GM12878 (cell line): Measurements from ENCODE around the gene HDAC7. TPM values are rescaled to one million over a fixed set of nuclear protein-coding genes. Genes with fewer than 3 reads are reported as not detected.

Source experiments
- ATAC-seq: fragments of 200-7000 bp; cut with Tn5 transposase; 3 replicates; pipeline ENCODE4 v1.9.1; 2020; ENCODE audit warnings: mild to moderate bottlenecking, moderate library complexity
- BruUV-seq: library from RNA; stranded (reverse); fragments of 400-500 nt; replicated peaks from 2 replicates; lab custom pipeline; 2021; lab: Mats Ljungman, UMichigan
- CTCF ChIA-PET: fragments of 300-600 bp; sonication (Branson Sonifier 250); formaldehyde crosslinking; extraction: SDS; loops from one replicate; lab custom pipeline; 2021; ENCODE audit warnings: inconsistent platforms; lab: Yijun Ruan, JAX
- POLR2A ChIA-PET: fragments of 350-600 bp; formaldehyde crosslinking; extraction: SDS; loops from one replicate; lab custom pipeline; 2021; ENCODE audit warnings: inconsistent platforms; lab: Charles Lee
- RAD21 ChIA-PET: fragments of 300-600 bp; sonication (Branson Sonifier 250); formaldehyde crosslinking; loops from one replicate; lab custom pipeline; 2023; ENCODE audit warnings: antibody characterized with exemption; ENCODE audit not compliant: unreplicated experiment; lab: Charles Lee
- SMC1A ChIA-PET: fragments of 300-600 bp; sonication (Branson Sonifier 250); formaldehyde crosslinking; loops from one replicate; lab custom pipeline; 2023; ENCODE audit not compliant: unreplicated experiment, uncharacterized antibody; lab: Charles Lee
- DNase-seq: peaks from one replicate; pipeline ENCODE4 v3.0.0-alpha.2; 2011; ENCODE audit warnings: low read depth, low spot score
- FAIRE-seq: peaks from 3 replicates; lab custom pipeline; 2011; peaks lifted over from hg19 to GRCh38; lab: Jason Lieb, UNC
- H2AFZ ChIP-seq: 2 replicates; pipeline ENCODE4 v1.6.0; 2011; ENCODE audit warnings: low read depth, low read length, control low read depth; ENCODE audit not compliant: control insufficient read depth
- H3K27ac ChIP-seq: 2 replicates; pipeline ENCODE4 v1.5.1; 2011; ENCODE audit warnings: control low read depth; ENCODE audit not compliant: control insufficient read depth, insufficient read depth
- H3K27me3 ChIP-seq, 2 experiments: replicated peaks in 1 of 2; 2 replicates each; pipeline versions ENCODE4 v1.6.0 to v1.6.1; 2011; ENCODE audit warnings: low read length in 1 of 2; ENCODE audit not compliant: control insufficient read depth in 2 of 2, insufficient read depth in 2 of 2
- H3K36me3 ChIP-seq, 2 experiments: 2 replicates each; pipeline ENCODE4 v1.5.1; 2011; ENCODE audit warnings: low read length in 1 of 2; ENCODE audit not compliant: control insufficient read depth in 2 of 2, insufficient read depth in 2 of 2
- H3K4me1 ChIP-seq: 2 replicates; pipeline ENCODE4 v1.6.1; 2011; ENCODE audit warnings: mild to moderate bottlenecking, low read length, moderate library complexity, mixed read lengths; ENCODE audit not compliant: control insufficient read depth, insufficient read depth
- H3K4me2 ChIP-seq: 2 replicates; pipeline ENCODE4 v1.6.0; 2011; ENCODE audit warnings: control low read depth; ENCODE audit not compliant: control insufficient read depth, insufficient read depth
- H3K4me3 ChIP-seq: fragments of 200-600 bp; sonication (generic); 2 replicates; pipeline ENCODE4 v1.5.1; 2016
- H3K79me2 ChIP-seq: 2 replicates; pipeline ENCODE4 v1.6.0; 2011; ENCODE audit warnings: low read length; ENCODE audit not compliant: control insufficient read depth, insufficient read depth
- H3K9ac ChIP-seq: 2 replicates; pipeline ENCODE4 v1.8.0; 2011; ENCODE audit warnings: low read length, control low read depth, mixed read lengths; ENCODE audit not compliant: control insufficient read depth, insufficient read depth
- H3K9me3 ChIP-seq: replicated peaks from 3 replicates; pipeline ENCODE4 v1.5.1; 2011; ENCODE audit warnings: mild to moderate bottlenecking, low read length; ENCODE audit not compliant: control insufficient read depth, insufficient read depth
- H4K20me1 ChIP-seq: 2 replicates; pipeline ENCODE4 v1.6.0; 2011; ENCODE audit not compliant: control insufficient read depth, insufficient read depth
- ASH2L ChIP-seq: fragments of 300-600, 200-600 bp; sonication (generic); IDR thresholded peaks from 2 replicates; pipeline ENCODE4 v1.6.1; 2017; ENCODE audit warnings: low read depth, mild to moderate bottlenecking, borderline replicate concordance
- BRCA1 ChIP-seq: IDR thresholded peaks from 2 replicates; pipeline ENCODE4 v1.6.1; 2011; ENCODE audit warnings: low read depth, low read length, improper control_type of control experiment
- CTCF ChIP-seq, 3 experiments: IDR thresholded peaks in 2 of 3; conservative IDR thresholded peaks in 1 of 3; 2 replicates each; pipeline ENCODE4 v1.5.1; 2011; ENCODE audit warnings: low read depth in 3 of 3, low read length in 3 of 3, mild to moderate bottlenecking in 3 of 3, control low read depth in 2 of 3, moderate library complexity in 2 of 3, inconsistent platforms in 1 of 3, mixed read lengths in 1 of 3; ENCODE audit not compliant: control insufficient read depth in 2 of 3, insufficient read depth in 1 of 3; ENCODE audit errors: extremely low read depth in 1 of 3
- DPF2 ChIP-seq: fragments of 450-650 bp; IDR thresholded peaks from 2 replicates; pipeline ENCODE4 v1.6.1; 2017; ENCODE audit warnings: mild to moderate bottlenecking
- E2F8 ChIP-seq: fragments of 450-650 bp; IDR thresholded peaks from 2 replicates; pipeline ENCODE4 v1.6.1; 2018; ENCODE audit warnings: mild to moderate bottlenecking, low read depth, moderate library complexity; ENCODE audit not compliant: partially characterized antibody
- ETV6 ChIP-seq, 2 experiments: fragments of 450-650 bp in 1 of 2; IDR thresholded peaks in 1 of 2; conservative IDR thresholded peaks in 1 of 2; 2 replicates each; pipeline ENCODE4 v1.6.1; 2014; ENCODE audit warnings: antibody characterized with exemption in 1 of 2, borderline replicate concordance in 1 of 2, low read depth in 1 of 2, mild to moderate bottlenecking in 1 of 2, moderate library complexity in 1 of 2
- HSF1 ChIP-seq: fragments of 150-350 bp; IDR thresholded peaks from 2 replicates; pipeline ENCODE4 v1.6.1; 2014; ENCODE audit warnings: mild to moderate bottlenecking, low read depth, low read length
- KLF5 ChIP-seq: fragments of 450-650 bp; IDR thresholded peaks from 2 replicates; pipeline ENCODE4 v1.6.1; 2014; ENCODE audit warnings: mild to moderate bottlenecking; ENCODE audit not compliant: partially characterized antibody
- MEF2A ChIP-seq: IDR thresholded peaks from 2 replicates; pipeline ENCODE4 v1.6.1; 2011; ENCODE audit warnings: low read depth, mild to moderate bottlenecking, low read length, moderate library complexity; ENCODE audit not compliant: insufficient read depth
- PAX5 ChIP-seq: IDR thresholded peaks from 2 replicates; pipeline ENCODE4 v1.6.1; 2011; ENCODE audit warnings: low read depth, low read length, borderline replicate concordance
- RAD21 ChIP-seq: IDR thresholded peaks from 2 replicates; pipeline ENCODE4 v1.6.1; 2011; ENCODE audit warnings: mild to moderate bottlenecking, low read depth, low read length, moderate library complexity; ENCODE audit not compliant: insufficient read depth
- RCOR1 ChIP-seq: conservative IDR thresholded peaks from 2 replicates; pipeline ENCODE4 v1.6.1; 2012; ENCODE audit warnings: low read depth, low read length, improper control_type of control experiment
- SMAD1 ChIP-seq: fragments of 450-650 bp; IDR thresholded peaks from 2 replicates; pipeline ENCODE4 v1.6.1; 2018; ENCODE audit warnings: mild to moderate bottlenecking, low read depth; ENCODE audit not compliant: partially characterized antibody
- SMC3 ChIP-seq: IDR thresholded peaks from 2 replicates; pipeline ENCODE4 v1.6.1; 2011; ENCODE audit warnings: low read length, improper control_type of control experiment, borderline replicate concordance
- SUPT20H ChIP-seq: IDR thresholded peaks from 2 replicates; pipeline ENCODE4 v1.6.1; 2011; ENCODE audit warnings: low read depth, mild to moderate bottlenecking, low read length, moderate library complexity, borderline replicate concordance; ENCODE audit not compliant: control insufficient read depth
- YY1 ChIP-seq: IDR thresholded peaks from 2 replicates; pipeline ENCODE4 v1.6.1; 2011; ENCODE audit warnings: low read depth, mild to moderate bottlenecking, low read length
- ZNF384 ChIP-seq: IDR thresholded peaks from 2 replicates; pipeline ENCODE4 v1.6.1; 2012; ENCODE audit warnings: low read depth, mild to moderate bottlenecking, low read length, improper control_type of control experiment, borderline replicate concordance
- WGBS: methylation state at CpG from one replicate; pipeline ENCODE4 v1.1.6; 2016; ENCODE audit warnings: low lambda C conversion rate; ENCODE audit not compliant: insufficient replicate concordance, insufficient coverage; ENCODE audit errors: missing lambda C conversion rate; 5-methylcytosine and 5-hydroxymethylcytosine counted together
- in situ Hi-C: fragments of 300-500 bp; cut with MboI; formaldehyde crosslinking; loops from 9 replicates; pipeline ENCODE4 v1.14.3; 2018; ENCODE audit warnings: mixed read lengths
- intact Hi-C: fragments of 100-400 bp; cut with micrococcal nuclease; formaldehyde crosslinking; loops from one replicate; pipeline ENCODE4 v1.14.2; 2022; ENCODE audit not compliant: unreplicated experiment
- polyA plus RNA-seq, 11 experiments: library from polyadenylated mRNA; depleted of rRNA in 4 of 11; unstranded in 6 of 11; stranded (reverse) in 5 of 11; fragments of >200 nt; fragmentation: Nextera tagmentation in 4 of 11; fragmentation: Illumina TruSeq in 1 of 11; extraction: Ambion mirVana in 4 of 11; extraction: Trizol in 1 of 11; gene quantifications; 1 replicate in 1 of 11; 2 replicates in 10 of 11; pipeline versions ENCODE4 v1.2.1 to v1.2.3, GENCODE V29; 2011 to 2016; ENCODE audit warnings: inconsistent platforms in 2 of 11, missing spikeins in 2 of 11, low read depth in 1 of 11
- total RNA-seq, 4 experiments: library from RNA; depleted of rRNA in 3 of 4; stranded (reverse); fragments of >200 nt in 3 of 4; fragmentation: Illumina TruSeq in 1 of 4; extraction: Trizol in 1 of 4; gene quantifications; 2 replicates each; pipeline versions ENCODE4 v1.2.1 to v1.2.3, GENCODE V29; 2013 to 2021

The HDAC7 gene
- total and polyA plus RNA-seq, 10 of the 15 experiments (the other 5 are each of a cell fraction or from before 2014, with no cell fraction given), result 0.47 to 18.3 (median 5.4) TPM

GRCh38 chr12:47767216-47767724 lies 52.4 kb downstream of the HDAC7 start:
- Histone ChIP-seq H3K9ac (no peak overlapping the region), H4K20me1 (no peaks in the 10 kb centered on the region), H3K27me3 (no peaks in the 10 kb centered on the region), H3K4me1 (no peaks in the 10 kb centered on the region), H3K27ac (no peak overlapping the region), H3K4me3 (no peak overlapping the region), H3K36me3 (no peaks in the 10 kb centered on the region), H3K79me2 (no peaks in the 10 kb centered on the region), H3K4me2 (no peak overlapping the region), H2AFZ (no peak overlapping the region), H3K9me3 (no peaks in the 10 kb centered on the region)
- RAD21 ChIA-PET, result interaction anchor here (0.6 to 8.9 kb wide), 22 partner anchors 11 to 115 kb away, joined by 3 to 327 read pairs (median 6); partner anchors contain the start of genes ENDOU and RAPGEF3
- intact Hi-C loops (loop anchor here (1.0 kb wide), 2 partner anchors 25 to 52 kb away; no protein-coding TSS in a partner anchor), in situ Hi-C loops (no loop called here)
- DNase-seq (no peak), ATAC-seq (peak; percentile 89), FAIRE-seq (peak; percentile 75)
- CTCF ChIA-PET, result interaction anchor here (0.6 to 19.3 kb wide), 30 partner anchors 11 to 735 kb away, joined by 3 to 814 read pairs (median 6); partner anchors contain the start of genes ENDOU, RAPGEF3 and RPAP3
- SMC1A ChIA-PET, result interaction anchor here (1.2 to 7.2 kb wide), 20 partner anchors 8 to 116 kb away, joined by 3 to 267 read pairs (median 6); partner anchors contain the start of genes ENDOU, RAPGEF3 and RPAP3
- no TSS peak for BruUV-seq
- no peak for TF ChIP-seq E2F8
- no peak for TF ChIP-seq ASH2L
- TF ChIP-seq BRCA1, result no peak
- no peak for TF ChIP-seq DPF2
- TF ChIP-seq HSF1, result no peak
- no peak for TF ChIP-seq RCOR1
- no peak for TF ChIP-seq PAX5
- no peak for TF ChIP-seq ZNF384
- TF ChIP-seq CTCF (IDR thresholded peaks at IDR 0.05 in 2 of 3, conservative IDR thresholded peaks at IDR 0.05 in 1 of 3; ENCODE audit: control insufficient read depth in 2 of 3, extremely low read depth in 1 of 3, insufficient read depth in 1 of 3, low read depth in 3 of 3, low read length in 3 of 3), result peak; percentile 68 to 87 (median 73)
- TF ChIP-seq ETV6 (conservative IDR thresholded peaks at IDR 0.05 in 1 of 2, IDR thresholded peaks at IDR 0.05 in 1 of 2; ENCODE audit: borderline replicate concordance in 1 of 2, low read depth in 1 of 2), result no peak
- no peak for TF ChIP-seq SUPT20H
- 0 out of 2 replicates have a peak, but pooled peaks have one; percentile 36 for TF ChIP-seq YY1
- TF ChIP-seq SMAD1, result no peak
- peak; percentile 95 for TF ChIP-seq SMC3
- TF ChIP-seq KLF5, result no peak
- TF ChIP-seq MEF2A, result no peak
- TF ChIP-seq RAD21, result peak; percentile 92
- POLR2A ChIA-PET, result interaction anchor here (1.0 to 5.7 kb wide), 2 partner anchors 25 to 112 kb away, joined by 3 to 40 read pairs; no protein-coding TSS in a partner anchor
- WGBS, result 2% methylated on average over 4 of the region's 4 CpGs
